Activated CD8-positive, alpha-beta memory T cell treated with anti-CD3 and anti-CD28 coated beads for 36 hours (primary cell): ENCODE measurements around the gene RPS6KA2. TPM values are rescaled to one million over a fixed set of nuclear protein-coding genes. Genes with fewer than 3 reads are reported as not detected.
"Not testable (repeated sequence)": the region's sequence is repeated elsewhere in the genome, so short reads cannot be mapped to it uniquely, and the experiment has no call there.

Source experiments
- CTCF ChIA-PET: fragments of 350-600 bp; sonication (Branson Sonifier 250); formaldehyde crosslinking; loops from one replicate; lab custom pipeline; 2021; ENCODE audit warnings: antibody characterized with exemption; lab: Charles Lee
- POLR2A ChIA-PET: fragments of 350-600 bp; sonication (Branson Sonifier 250); formaldehyde crosslinking; loops from one replicate; lab custom pipeline; 2021; ENCODE audit warnings: antibody characterized with exemption; lab: Charles Lee
- total RNA-seq, 2 experiments: library from RNA; stranded (reverse); gene quantifications; one replicate each; pipeline ENCODE4 v1.2.3, GENCODE V29; 2021

The RPS6KA2 gene
- total RNA-seq, 2 experiments from 2014 or later = 7.0 to 8.3 TPM

GRCh38 chr6:166365806-166366205, 261.2 kb downstream of the RPS6KA2 start:
- ChIA-PET POLR2A (no interaction called here), CTCF (no interaction called here)

GRCh38 chr6:166365221-166365620, 261.8 kb downstream of the RPS6KA2 start:
- CTCF ChIA-PET = no interaction called here
- POLR2A ChIA-PET = no interaction called here

- CTCF ChIA-PET = interaction anchor here (0.9 to 1.9 kb wide), 2 partner anchors 17 to 35 kb away, joined by 3 to 4 read pairs; no protein-coding TSS in a partner anchor
- POLR2A ChIA-PET = no interaction called here
Observed at GRCh38 chr6:166364456-166364855, 262.6 kb downstream of the RPS6KA2 start.

- POLR2A ChIA-PET, CTCF ChIA-PET: not testable (repeated sequence)
Observed at GRCh38 chr6:166362427-166362826, 264.6 kb downstream of the RPS6KA2 start.

- CTCF ChIA-PET = no interaction called here
- POLR2A ChIA-PET = no interaction called here
Observed at GRCh38 chr6:166361077-166361429, 266.0 kb downstream of the RPS6KA2 start.

GRCh38 chr6:166360243-166361076, 266.6 kb downstream of the RPS6KA2 start:
- ChIA-PET POLR2A (no interaction called here), CTCF (no interaction called here)

Other genes starting within 250 kb of the RPS6KA2 start
- gene MPC1, start 244.3 kb downstream of the RPS6KA2 start, total RNA-seq = 10 to 100 TPM; 31.1 to 32.8 TPM
- gene RAMACL, start 40.6 kb downstream of the RPS6KA2 start, total RNA-seq = under 1 TPM; 0.17 to 0.59 TPM